ENCODE data around the gene TMEM59L.

Gene TMEM59L

GRCh38 chr19:18658366-18658855, 45.7 kb downstream of the TMEM59L start:
- DNase-seq (ENCODE audit: low spot score): no peak

DNA sequence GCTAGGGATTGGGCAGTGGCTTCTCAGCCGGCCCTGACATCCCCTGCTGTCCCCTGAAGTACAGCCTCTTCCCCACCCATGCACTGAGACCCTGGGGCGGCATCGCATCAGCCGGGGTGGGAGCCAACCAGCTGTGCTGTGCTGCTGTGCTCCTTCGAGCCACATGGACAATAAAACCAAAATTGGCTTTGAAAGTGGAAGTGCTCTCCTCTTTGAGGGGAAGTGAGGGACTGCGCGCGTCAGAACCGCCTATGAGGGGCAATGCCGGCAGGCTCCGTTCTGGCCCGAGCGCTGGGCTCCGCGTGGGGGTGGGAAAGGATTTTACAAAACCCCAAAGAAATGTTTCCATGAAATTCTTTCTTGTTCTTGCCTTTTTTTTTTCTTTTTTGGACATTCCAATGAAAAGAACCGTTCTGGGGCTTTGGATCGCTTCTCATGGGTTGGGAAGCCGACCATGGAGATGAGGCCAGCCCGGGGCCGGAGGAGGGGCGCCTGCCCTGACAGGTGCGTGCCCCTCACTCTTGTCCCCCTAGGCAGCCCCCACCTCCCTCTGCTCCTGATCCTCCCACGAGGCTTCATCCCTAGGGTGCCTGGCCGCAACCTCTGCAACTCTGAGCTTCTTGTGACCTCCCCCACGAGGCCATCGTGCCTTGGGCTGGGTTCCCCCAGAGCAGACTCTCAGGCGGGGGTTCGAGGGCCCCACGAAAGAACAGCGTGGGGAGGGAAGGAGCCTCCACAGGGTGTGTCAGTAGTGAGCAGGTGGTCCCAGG, 46.8 kb downstream of the TMEM59L start:
- no peak for DNase-seq (ENCODE audit: low spot score)

- DNase-seq (ENCODE audit: low spot score): no peak
Measured at GRCh38 chr19:18660051-18660910, 47.6 kb downstream of the TMEM59L start.

- no peak for DNase-seq (ENCODE audit: low spot score)
Measured at GRCh38 chr19:18660939-18661670, 48.4 kb downstream of the TMEM59L start.

DNA sequence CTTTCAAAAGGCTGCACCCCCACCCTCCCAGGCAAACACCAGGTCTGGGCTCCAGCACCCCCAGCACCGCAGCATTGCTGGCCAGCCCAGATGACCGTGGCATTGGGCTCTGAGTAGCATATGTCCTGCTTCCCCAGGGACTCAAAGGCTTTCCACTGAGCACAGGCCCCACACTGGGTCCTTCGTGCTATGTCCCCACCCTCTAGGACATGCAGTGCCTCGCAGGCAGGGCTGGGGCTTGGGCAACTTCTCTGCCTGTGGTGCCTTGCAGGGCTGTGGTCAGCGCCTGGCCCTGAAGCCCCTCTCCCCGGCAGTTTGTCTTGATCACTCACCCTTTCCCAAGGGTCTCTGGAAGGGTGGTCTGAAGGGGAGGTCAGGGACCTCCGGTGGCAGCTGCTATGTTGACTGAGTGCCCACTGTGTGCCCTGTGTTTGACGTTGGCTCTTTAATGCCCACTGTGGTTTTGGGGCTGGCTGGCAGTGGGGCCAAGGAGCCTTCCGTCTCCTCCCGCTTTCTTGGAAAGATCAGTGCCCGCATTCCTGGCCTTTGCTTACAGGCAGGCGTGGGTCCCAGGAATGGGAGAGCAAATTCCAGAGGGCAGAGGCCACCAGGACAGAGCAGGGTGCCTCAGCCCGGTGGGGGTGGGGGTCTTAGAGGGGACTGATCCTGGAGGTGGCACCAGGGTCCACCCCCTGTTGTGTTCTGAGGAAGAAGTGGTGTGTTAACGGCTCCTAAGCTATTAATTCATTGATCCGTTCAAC, 50.5 kb downstream of the TMEM59L start:
- DNase-seq (ENCODE audit: low spot score): no peak

DNA sequence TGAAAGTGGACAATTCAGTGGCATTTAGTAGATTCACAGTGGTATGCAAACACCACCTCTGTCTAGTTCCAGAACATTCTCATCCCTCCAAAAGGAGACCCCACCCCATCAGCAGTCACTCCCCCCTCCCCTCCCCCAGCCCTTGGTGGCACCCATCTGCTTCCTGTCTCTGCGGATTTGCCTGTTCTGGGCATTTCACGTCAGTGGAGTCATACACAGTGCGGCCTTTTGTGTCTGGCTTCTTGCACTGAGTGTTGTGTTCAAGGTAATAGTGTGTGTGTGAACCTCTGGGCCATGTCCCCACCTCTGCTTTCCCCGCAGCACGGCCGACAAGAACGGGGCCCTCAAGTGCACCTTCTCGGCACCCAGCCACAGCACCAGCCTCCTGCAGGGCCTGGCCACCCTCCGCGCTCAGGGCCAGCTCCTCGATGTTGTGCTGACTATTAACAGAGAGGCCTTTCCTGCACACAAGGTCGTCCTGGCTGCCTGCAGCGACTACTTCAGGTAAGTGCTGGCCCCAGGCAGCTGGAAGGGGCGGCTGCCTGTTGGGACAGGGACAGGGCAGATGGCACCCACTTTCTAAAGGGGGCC, 51.4 kb downstream of the TMEM59L start:
- DNase-seq (ENCODE audit: low spot score): no peak

- DNase-seq (ENCODE audit: low spot score): no peak
Measured at GRCh38 chr19:18665771-18666202, 53.1 kb downstream of the TMEM59L start.

DNA sequence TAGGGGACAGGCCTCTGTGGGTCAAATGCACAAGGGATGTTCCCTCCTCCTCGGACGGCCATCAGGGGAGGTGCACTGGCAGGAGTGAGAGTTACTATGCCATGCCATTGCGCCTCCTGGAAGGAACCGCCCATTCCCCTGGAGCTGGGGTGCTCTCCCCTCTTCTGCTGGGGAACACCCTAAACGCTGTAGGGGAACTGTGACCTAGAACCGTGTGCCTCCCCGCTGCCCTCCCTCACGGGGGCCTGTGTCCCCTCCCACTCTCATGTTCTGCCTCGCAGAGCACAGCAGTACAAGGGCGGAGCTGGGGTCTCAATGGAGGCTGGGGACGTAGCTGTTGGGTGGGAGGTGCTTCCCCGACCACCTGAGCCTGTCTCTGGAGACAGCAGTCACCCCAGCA, 53.6 kb downstream of the TMEM59L start:
- no peak for DNase-seq (ENCODE audit: low spot score)

DNA sequence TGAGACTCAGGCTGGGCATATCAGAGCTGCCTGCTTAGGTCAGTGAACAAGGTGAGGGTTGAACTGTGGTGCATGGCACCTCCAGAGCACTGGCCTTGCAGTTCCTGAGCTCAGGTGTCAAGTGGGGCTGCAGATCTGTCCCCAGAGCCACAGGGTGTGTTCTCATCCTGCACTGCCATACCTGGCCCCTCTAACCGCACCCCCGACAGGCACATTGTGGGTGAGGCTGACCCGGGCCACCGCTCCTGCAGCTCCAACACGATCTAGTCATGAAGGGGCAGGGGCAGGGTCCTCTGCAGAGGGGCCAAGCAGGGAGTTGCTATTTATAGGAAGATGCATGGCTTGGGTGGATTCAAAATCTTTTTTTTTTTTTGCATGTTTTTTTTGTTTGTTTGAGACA, 54.1 kb downstream of the TMEM59L start:
- DNase-seq (ENCODE audit: low spot score): no peak

GRCh38 chr19:18667531-18668251, 55.0 kb downstream of the TMEM59L start:
- no peak for DNase-seq (ENCODE audit: low spot score)

DNA sequence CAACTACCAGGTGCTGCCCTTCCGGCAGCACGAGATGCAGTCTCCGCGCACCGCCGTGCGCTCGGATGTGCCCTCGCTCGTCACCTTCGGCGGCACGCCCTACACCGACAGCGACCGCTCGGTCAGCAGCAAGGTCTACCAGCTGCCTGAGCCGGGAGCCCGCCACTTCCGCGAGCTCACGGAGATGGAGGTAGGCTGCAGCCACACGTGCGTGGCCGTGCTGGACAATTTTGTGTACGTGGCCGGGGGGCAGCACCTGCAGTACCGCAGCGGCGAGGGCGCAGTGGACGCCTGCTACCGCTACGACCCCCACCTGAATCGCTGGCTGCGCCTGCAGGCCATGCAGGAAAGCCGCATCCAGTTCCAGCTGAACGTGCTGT, 55.6 kb downstream of the TMEM59L start:
- no peak for DNase-seq (ENCODE audit: low spot score)

- DNase-seq (ENCODE audit: low spot score): no peak
Measured at GRCh38 chr19:18668744-18669523, 56.3 kb downstream of the TMEM59L start.

DNA sequence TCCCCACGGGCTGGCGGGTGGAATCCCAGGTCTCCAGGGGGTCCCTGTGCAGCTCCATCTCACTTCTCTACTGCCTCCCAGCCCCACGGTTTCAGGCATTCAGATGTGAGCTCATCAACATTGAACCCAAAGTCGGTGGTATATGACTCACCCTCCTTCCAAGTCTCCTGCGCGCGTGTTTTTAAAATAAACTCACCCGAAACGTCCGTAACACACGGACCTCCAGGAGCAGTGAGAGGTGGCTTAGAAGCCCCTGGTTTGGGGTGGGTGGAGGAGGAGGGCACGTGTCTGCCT, 56.8 kb downstream of the TMEM59L start:
- no peak for DNase-seq (ENCODE audit: low spot score)

DNA sequence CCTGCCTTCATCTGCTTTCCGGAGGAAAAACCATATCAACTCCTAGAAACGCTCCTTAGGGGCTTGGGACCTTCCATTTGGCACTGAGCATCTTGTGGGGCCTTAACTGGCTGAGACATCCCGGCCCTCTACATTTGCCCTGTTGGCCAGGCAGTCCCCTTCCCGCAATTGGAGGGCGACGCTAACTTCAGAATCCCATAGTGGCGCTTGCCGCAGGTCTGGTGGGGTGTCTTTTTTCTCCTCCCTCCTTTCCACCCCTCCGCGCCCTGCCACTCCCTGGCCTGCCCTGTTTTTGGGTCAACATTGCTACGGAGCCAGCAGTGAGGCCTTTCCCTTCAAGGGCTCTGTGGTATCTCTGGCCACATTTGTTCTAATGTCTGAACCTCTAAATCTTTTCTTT, 57.2 kb downstream of the TMEM59L start:
- DNase-seq (ENCODE audit: low spot score): no peak

DNA sequence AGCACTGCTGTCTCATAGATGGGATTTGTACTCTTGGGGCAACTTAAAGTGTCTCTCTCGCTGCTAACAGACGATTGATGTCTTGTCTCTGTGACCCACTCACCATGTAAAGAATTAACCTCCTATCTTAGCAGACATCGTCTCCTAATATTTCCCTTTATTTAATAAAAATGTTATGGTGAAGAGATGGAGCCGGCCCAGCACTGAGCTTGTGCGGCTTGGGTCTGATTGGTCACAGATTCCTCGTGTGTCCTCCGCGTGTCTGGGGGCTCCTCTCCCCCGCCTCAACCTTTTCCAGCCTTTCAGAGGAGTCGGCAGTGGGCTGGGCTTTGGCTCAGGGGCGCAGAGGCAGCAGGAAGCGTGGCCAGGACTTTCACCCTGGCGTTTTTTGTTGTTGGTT, 57.6 kb downstream of the TMEM59L start:
- DNase-seq (ENCODE audit: low spot score): no peak
